ENCODE data around the gene PDP2. TPM values are rescaled to one million over a fixed set of nuclear protein-coding genes. Genes with fewer than 3 reads are reported as not detected.

Gene PDP2
- total RNA-seq, 1 donor from 2014 or later, result 14.0 TPM

GRCh38 chr16:66881964-66882508 lies 1.7 kb downstream of the PDP2 start:
- no peaks in the 10 kb centered on the region for H3K27me3 ChIP-seq
- H3K4me3 ChIP-seq, result no peak overlapping the region
- no peak for DNase-seq (ENCODE audit: extremely low spot score in 2 of 2)
- H3K27ac ChIP-seq, result no peak overlapping the region
- H3K4me1 ChIP-seq, result peaks cover 20% of the 10 kb centered on the region
- intact Hi-C loops (cut with DNase I), result no loop called here
- H3K9me3 ChIP-seq, result no peaks in the 10 kb centered on the region
- no peak for TF ChIP-seq CTCF (IDR thresholded peaks at IDR 0.05)
- no peak for TF ChIP-seq POLR2A (IDR thresholded peaks at IDR 0.05)
- no peak for TF ChIP-seq POLR2AphosphoS5 (IDR thresholded peaks at IDR 0.05; ENCODE audit: insufficient read depth in 1 of 2, low read depth in 1 of 2)
- H3K36me3 ChIP-seq, result peaks cover 0 to 13% of the 10 kb centered on the region in 2 donors

GRCh38 chr16:66882702-66883101 lies 2.4 kb downstream of the PDP2 start:
- Histone ChIP-seq H3K36me3 (peaks cover 0 to 13% of the 10 kb centered on the region in 2 donors), H3K9me3 (no peaks in the 10 kb centered on the region), H3K27ac (no peak overlapping the region), H3K4me3 (no peak overlapping the region), H3K4me1 (peaks cover 20% of the 10 kb centered on the region), H3K27me3 (no peaks in the 10 kb centered on the region)
- intact Hi-C loops (cut with DNase I), result no loop called here
- TF ChIP-seq CTCF (IDR thresholded peaks at IDR 0.05) (no peak), POLR2A (IDR thresholded peaks at IDR 0.05) (no peak), POLR2AphosphoS5 (IDR thresholded peaks at IDR 0.05; ENCODE audit: insufficient read depth in 1 of 2, low read depth in 1 of 2) (no peak)
- no peak for DNase-seq (ENCODE audit: extremely low spot score in 2 of 2)

GRCh38 chr16:66885491-66885890 lies 5.2 kb downstream of the PDP2 start:
- TF ChIP-seq POLR2A (IDR thresholded peaks at IDR 0.05) (no peak), POLR2AphosphoS5 (IDR thresholded peaks at IDR 0.05; ENCODE audit: insufficient read depth in 1 of 2, low read depth in 1 of 2) (no peak), CTCF (IDR thresholded peaks at IDR 0.05) (no peak)
- H3K27ac ChIP-seq, result no peak overlapping the region
- peaks cover 0 to 13% of the 10 kb centered on the region in 2 donors for H3K36me3 ChIP-seq
- H3K4me3 ChIP-seq, result no peak overlapping the region
- no peak for DNase-seq (ENCODE audit: extremely low spot score in 2 of 2)
- H3K4me1 ChIP-seq, result peaks cover 12% of the 10 kb centered on the region
- no peaks in the 10 kb centered on the region for H3K27me3 ChIP-seq
- intact Hi-C loops (cut with DNase I), result no loop called here
- H3K9me3 ChIP-seq, result no peaks in the 10 kb centered on the region

- no peaks in the 10 kb centered on the region for H3K27me3 ChIP-seq
- H3K4me1 ChIP-seq, result peaks cover 5% of the 10 kb centered on the region
- intact Hi-C loops (cut with DNase I), result no loop called here
- H3K9me3 ChIP-seq, result no peaks in the 10 kb centered on the region
- peaks cover 0 to 13% of the 10 kb centered on the region in 2 donors for H3K36me3 ChIP-seq
- TF ChIP-seq POLR2A (IDR thresholded peaks at IDR 0.05), result no peak
- no peak for TF ChIP-seq CTCF (IDR thresholded peaks at IDR 0.05)
- no peak for TF ChIP-seq POLR2AphosphoS5 (IDR thresholded peaks at IDR 0.05; ENCODE audit: insufficient read depth in 1 of 2, low read depth in 1 of 2)
- H3K27ac ChIP-seq, result no peak overlapping the region
- no peak for DNase-seq (ENCODE audit: extremely low spot score in 2 of 2)
- no peak overlapping the region for H3K4me3 ChIP-seq
Measured at GRCh38 chr16:66886321-66886720, 6.0 kb downstream of the PDP2 start.

- Histone ChIP-seq H3K36me3 (peaks cover 0 to 13% of the 10 kb centered on the region in 2 donors), H3K27me3 (no peaks in the 10 kb centered on the region), H3K4me1 (no peaks in the 10 kb centered on the region), H3K4me3 (no peak overlapping the region), H3K9me3 (no peaks in the 10 kb centered on the region), H3K27ac (no peak overlapping the region)
- TF ChIP-seq POLR2A (IDR thresholded peaks at IDR 0.05), result no peak
- no peak for TF ChIP-seq POLR2AphosphoS5 (IDR thresholded peaks at IDR 0.05; ENCODE audit: insufficient read depth in 1 of 2, low read depth in 1 of 2)
- TF ChIP-seq CTCF (IDR thresholded peaks at IDR 0.05), result no peak
- intact Hi-C loops (cut with DNase I), result no loop called here
- no peak for DNase-seq (ENCODE audit: extremely low spot score in 2 of 2)
Measured at GRCh38 chr16:66886914-66887313, 6.6 kb downstream of the PDP2 start.
